ENCODE data around the gene GNA12.

GNA12 gene

DNA sequence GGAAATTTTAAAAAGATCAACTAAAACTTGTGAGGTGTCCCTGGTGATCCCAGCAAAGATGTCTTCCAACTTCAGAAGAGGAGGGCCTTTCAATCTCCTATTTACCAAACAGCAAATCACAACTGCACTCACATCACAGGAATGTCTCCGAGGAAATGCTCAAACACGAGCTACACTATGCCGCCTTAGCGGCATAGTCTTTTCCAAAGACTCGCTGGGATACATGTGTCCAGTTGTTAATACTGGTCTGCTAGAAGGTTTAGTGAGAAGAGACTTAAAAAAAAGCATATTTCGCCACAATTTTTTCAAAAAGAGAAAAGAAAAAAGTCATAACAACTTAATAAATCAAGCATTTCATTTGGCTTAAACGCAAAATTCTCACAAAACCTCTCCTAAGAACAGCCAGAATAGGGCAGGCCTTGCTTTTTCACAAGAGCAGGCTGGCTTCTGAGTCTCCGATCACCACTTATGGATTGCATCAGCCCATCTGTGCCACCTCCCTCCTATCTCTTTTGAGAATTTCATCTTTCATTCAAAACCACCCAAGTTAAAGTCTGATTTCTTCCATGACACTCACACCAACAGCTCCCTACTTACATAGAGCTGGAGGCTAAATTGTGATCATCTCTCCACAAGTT, 66.1 kb downstream of the GNA12 start:
- DNase-seq (ENCODE audit: low read depth): no peak

DNA sequence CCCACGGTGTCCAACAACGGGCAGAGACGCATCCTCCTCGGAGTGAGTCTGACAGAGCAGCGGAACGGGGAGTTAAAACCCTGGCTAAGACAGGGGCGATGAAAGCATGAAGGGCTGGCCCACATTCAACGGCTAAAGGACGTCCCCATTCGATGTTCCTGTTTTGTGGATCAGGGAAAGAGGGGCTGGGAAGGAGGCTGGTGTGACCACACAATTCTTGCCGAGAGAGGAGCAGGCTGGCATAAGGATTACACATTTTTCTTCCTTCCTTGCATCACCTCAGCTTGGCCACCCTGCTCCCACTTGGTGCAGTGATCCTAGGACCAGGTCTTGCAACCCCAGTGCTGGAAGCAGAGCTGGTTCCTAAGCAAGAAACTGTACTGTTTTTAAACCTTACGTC, 67.7 kb downstream of the GNA12 start:
- no peak for DNase-seq (ENCODE audit: low read depth)

DNA sequence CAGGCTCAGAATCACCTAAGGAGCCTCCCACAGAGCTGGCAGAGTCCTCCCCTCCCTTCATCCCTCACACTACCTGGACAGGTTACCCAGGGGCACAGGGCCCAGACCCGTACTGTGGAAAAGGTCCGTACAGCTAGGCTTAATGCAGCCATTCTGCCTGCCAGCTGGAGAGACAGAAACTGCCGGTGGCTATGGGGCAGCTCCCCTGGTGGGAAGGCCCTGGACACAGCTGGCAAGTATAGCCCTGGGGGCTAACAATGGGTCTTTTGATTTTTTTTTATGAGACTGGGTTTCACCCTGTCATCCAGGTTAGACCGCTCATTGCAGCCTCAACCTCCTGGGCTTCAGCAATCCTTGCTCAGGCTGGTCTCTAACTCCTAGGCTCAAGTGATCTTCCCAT, 68.3 kb downstream of the GNA12 start:
- DNase-seq (ENCODE audit: low read depth): no peak

DNA sequence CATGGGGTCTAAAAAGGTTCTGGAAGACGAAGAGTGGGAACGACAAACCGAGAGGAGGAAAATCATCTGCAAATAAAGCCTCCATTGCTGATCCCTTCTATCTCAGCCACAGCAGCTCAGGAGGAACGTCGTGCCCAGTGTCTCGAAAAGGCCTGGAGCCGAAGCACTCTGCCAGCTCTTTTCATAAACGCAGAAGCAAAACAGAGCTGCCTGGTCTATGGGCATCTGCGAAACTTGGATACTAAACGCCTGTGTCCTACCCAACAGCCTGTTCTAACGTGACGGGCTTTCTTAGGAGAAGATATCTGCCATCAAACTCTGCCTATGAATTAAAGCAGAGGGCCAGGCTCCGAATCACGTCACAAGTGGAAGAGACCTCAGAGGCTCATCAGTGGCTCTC, 68.7 kb downstream of the GNA12 start:
- no peak for DNase-seq (ENCODE audit: low read depth)

DNA sequence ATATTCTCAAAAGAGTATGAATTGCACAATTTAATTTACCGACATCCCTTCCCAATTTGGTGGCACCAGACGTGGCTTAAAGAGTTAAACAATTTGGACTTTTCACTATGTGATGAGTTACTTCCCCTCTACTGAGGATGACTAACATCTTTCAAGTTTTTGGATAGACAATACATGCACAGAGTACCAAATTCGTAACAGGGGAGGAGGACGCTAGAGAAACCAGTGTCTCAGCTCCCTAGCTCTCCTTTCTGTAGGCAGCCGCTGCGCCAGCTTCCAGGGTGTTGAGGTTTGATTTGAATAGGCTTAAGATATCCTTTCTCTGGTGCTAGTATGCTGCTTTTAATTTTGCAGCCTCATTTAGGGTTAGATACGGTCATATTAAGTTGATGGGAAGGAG, 69.2 kb downstream of the GNA12 start:
- no peak for DNase-seq (ENCODE audit: low read depth)

DNA sequence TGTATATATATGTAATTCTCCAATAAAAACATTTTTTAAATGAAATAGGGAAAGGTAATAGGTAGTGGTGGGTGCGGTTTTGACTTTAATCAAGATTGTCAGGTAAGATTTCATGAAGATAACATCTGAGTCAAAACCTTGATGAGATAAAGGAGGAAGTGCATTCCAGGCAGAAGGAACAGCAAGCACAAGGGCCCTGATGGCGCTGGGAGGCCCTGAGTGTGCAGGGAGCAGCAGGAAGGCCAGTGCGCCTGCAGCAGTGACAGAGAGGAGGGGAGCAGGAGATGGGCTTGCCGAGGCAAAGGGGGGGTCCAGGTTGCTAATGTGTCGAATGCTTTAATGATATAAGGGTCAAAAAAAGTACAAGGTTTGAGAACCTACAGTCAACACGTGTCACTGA, 69.8 kb downstream of the GNA12 start:
- no peak for DNase-seq (ENCODE audit: low read depth)

DNA sequence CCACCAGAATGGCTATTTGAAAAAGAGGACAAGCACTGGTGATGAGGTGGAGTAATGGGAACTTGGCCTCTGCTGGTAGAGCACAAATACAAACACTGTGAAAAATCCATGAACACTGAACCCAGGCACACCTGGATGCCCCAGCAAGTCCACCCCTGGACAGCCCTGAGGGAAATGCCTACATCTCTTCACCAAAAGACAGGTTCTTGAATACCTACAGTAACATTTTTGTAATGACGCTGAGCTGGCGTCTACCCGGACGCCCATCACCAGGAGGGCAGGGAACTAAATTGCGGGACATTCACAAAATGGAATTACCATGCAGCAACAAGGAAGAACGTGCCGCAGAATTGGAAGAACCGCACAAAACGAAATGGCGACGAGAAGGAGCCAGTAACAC, 70.5 kb downstream of the GNA12 start:
- DNase-seq (ENCODE audit: low read depth): no peak

DNA sequence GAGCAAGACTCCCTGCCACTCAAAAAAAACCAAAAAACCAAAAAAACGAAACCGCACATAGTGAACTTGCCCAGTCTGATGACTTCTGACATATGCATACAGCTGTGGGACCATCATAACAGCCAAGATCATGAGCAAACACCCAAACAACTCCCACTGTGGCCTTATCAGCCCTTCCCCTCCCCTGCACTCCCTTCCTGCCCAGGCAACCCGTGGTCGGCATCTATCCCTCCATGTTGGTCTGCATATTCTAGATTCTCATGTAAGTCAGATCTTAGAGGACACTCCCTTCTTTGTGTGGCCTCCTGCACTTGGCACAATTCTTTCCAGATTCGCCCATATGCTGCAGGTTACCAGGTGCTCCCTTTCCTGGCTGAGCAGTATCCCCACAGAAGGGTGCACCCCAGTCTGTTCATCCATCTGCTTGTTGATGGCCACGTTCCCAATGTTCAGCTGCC, 72.8 kb downstream of the GNA12 start:
- DNase-seq (ENCODE audit: low read depth): no peak

DNA sequence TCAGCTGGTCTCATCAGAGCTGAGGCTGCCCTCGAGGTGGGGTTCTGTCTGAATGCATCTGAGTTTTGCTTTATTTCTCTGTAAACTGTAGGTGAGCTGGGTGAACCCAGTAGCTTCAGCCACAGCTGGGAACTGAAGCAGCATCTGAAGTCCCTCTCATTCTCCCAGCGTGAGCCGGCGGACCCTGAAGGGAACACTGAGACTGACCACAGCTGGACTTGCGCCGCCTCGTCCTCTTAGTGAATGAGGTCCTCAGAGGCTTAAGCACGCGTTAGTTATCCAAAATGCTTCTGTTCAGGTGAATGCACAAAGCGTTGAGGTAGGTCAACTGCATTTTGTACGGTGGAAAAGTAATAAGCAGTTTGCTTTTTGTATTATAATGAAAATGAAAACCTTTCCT, 79.5 kb downstream of the GNA12 start:
- no peak for DNase-seq (ENCODE audit: low read depth)

DNA sequence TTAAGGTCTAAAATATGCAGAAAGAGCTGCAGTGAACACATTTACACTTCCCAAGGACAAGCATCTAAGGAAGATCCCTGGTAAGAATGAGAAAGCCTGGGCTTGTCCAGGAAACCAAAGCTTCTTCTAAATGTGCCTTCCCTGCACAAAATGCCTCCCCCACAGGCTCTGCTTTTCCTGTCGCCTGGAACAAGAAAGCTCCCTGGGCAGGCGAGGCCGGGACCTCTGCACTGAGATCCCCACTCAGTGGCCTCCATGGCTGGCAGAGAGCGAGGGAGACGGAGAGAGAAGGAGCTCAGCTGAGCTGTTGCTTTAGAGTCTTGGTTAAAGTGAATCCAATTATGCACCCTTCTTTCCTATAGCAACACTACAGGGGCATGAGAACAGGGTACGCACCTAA, 80.5 kb downstream of the GNA12 start:
- no peak for DNase-seq (ENCODE audit: low read depth)

DNA sequence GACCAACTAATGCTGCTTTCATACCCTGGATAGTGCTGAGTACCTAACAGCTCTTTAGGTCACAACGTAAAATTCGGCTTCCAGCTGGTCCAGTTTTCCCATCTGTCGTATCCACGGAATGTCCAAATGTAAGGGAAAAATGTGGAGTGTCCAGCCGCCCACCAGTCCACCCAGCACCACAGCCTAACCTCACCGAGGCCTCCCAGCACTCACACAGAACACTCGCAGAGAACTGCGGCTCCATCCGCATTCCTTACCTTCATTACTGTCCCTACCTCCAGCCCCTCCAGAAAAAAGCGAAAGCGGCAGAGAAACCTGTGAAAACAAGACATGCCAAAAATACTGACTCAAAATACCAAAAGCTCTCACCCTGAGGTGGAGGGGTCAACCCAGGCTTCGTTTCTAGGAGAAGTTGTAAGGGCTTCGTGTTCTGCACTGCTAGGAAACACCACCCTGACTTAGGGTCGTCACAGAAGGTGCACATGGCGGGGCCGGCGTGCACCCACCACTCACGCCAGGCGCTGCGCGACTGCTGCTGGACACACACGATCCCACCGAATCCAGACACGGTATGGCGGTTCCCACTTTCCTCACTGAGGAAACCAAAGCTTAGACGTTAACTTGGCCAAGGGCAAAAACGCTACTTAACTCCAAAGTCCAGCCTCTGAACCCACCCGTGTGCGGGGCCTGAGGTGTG, 82.2 kb downstream of the GNA12 start:
- DNase-seq (ENCODE audit: low read depth): no peak

DNA sequence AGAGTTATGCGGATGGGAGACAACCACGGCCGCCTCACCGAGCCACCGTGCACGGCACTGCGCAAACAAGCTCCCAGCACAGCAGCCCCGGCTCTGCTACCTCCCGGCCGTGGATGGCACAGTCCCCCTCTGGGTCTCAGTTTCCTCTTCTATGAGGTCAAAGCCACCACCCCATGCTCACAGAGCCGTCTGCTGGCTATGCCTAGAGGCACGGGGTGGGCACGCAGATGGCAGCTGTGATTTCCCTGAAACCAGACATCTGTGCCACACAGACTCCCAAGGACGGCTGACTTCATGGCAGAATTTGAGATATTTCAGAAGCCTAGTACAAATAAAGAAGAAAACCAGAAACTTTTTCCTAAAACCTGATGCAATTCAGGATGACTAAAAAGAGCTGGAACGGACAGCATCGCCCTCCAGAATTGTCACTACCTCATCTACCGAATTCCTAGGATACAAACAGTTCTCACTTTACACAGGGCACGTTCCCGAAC, 82.9 kb downstream of the GNA12 start:
- no peak for DNase-seq (ENCODE audit: low read depth)

DNA sequence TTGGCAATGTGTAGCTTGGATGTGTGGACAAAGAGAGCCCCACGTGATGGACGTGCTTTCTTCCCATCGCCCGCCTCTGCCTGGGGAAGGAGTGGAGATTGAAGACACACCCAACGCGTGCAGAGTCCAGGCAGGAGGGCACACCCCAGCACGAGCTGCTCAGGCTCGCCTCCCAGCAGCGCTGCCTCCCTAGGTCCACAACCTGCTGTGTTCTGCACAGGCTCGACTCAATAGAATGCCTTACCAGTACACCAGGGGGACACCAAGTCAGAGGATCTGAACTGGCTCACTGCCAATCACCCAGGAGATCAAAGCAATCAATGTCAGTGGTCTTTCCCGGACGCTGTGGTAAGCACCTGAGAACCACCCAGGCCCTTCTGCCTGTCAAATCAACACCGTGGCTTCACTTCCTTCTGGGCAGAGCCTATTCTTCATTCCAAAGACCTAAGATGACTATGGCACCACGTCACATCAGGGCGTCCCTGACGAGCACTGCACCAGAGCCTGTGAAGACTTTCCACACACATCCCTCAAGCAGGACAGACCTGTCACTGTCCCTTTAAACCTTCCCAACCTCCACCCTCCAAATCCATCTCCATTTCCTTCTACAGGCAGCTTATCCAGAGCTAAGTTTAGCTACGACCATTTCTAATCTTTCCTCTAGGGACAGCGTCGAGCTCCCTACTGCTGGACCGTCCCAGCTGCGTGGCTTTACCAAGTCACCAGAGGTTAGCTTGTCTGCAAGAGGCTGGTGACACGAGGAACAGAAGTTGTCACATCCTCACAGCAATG, 83.8 kb downstream of the GNA12 start:
- DNase-seq (ENCODE audit: low read depth): no peak

DNA sequence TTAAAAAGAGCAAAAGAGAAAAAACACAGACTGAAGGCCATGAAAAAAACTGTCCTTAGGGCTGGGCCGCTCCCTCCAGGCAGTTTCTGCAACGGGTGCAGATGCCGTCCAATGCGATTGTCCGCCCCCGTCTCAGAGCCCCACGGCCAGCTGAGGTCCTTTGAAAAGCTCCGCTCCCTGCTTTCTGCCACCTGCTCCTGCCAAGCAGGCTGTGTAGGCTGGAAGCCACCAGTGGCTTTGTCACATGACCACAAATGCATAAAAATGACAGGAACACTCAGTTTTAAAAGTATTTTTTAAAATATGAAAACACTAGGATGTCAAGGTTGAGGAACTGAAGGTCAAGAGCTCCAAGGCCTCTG, 84.4 kb downstream of the GNA12 start:
- no peak for DNase-seq (ENCODE audit: low read depth)

DNA sequence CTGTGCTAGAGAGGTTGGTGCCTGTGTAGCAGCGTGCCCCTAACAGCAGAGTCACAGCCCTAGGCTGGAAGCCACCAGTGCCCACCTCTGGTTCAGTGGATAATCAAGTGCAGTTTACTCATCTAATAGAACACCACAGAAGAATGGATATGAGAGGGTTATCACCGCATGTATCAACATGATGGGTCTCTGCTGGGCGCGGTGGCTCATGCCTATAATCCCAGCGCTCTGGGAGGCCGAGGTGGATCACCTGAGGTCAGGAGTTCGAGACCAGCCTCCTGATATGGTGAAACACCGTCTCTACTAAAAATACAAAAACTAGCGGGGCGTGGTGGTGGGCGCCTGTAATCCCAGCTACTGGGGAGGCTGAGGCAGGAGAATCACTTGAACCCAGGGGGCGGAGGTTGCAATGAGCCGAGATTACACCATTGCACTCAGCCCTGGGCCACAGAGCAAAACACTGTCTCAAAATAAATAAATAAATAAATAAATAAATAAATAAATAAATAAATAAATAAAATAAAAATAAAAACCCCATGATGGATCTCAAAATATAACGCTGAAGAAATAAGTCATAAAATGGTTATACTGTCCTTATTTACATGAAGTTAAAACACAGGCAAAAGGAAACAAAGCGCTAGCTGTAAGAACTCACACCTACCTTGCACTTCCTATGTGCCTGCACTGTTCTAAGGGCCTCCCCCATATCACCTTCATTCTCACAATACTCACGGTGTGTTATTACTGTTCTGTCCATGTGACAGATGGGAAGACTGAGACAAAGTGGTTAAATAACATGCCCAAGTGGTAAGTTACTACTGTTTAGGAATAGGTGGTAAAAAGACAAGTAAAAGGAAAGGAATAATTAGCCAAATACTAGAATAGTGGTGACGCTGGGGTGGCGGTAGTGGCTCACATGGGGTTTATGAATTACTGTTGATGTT, 85.2 kb downstream of the GNA12 start:
- no peak for DNase-seq (ENCODE audit: low read depth)

DNA sequence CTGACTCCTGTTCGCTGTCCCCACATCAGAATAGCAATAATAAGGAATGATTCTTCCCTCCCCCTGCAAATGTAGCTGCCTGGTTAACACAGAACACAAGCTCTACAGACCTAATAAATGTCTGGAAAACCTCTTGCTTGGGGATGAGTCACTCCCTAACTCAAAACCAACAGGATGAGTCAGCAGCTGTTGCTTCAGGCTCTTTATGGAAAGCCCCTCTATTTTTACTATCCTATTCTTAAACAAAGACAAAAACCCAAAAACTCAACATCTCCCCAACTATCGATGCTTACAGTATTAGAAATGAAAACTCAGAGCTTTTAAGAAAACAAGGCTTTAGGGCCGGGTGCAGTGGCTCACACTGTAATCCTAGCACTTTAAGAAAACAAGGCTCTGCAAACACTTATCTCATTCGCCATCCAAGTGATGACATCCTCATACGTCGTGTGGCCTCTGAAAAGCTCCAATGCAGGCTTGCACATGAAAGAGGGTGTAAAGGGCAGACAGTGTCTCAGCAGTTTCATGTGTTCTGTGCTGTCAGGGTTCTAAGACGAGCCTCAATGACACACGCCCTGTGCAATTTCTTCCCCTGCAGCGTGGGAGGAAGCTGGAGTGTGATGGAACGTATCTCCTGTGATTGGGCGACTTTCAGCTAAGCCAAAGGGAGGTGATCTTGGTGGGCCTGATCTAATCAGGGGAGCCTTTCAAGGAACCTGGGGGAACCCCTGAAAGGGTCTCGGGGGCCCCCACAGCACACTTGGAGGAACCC, 86.0 kb downstream of the GNA12 start:
- DNase-seq (ENCODE audit: low read depth): peak; percentile 48

DNA sequence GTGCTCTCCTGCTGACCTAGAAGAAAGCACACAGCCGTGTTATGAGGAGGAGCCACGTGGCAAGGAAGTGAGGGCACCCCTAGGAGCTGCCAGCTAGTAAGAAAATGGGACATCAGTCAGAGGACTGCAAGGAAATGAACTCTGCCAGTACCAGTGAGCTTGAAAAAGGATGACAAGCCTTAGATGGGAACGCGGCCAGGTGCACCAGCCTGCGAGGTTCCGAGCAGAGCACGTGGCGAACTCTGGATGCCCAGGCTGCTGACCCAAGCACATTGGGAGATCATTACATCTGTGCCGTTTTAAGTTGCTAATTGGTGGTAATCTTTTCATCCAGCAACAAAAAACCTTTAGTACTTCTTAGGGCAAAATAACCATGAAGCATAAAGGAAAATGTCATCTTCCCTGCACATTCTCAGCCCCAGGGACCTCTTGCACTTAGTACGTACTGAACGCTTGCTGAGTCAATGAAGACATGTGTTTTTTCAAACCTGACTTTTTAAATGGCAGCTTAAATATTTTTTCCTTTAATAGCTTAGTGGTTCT, 86.7 kb downstream of the GNA12 start:
- DNase-seq (ENCODE audit: low read depth): no peak

DNA sequence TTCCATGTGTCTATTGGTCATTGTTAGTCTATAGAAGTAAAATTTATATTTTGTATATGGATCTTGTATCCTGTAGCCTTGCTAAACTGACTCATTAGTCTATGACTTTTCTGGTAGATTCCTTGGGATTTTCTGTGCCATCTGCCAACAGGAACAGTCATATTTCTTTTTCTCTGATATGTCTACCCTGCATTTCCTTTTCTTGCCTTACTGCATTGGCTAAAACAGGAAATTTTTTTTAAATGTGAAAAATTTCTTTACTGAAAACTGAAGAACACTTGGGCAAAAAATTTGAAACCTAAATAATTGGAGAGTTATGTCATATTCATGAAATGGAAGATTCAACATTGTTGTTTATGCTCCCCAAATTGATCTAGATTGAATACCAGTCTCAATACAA, 88.6 kb downstream of the GNA12 start:
- DNase-seq (ENCODE audit: low read depth): no peak

DNA sequence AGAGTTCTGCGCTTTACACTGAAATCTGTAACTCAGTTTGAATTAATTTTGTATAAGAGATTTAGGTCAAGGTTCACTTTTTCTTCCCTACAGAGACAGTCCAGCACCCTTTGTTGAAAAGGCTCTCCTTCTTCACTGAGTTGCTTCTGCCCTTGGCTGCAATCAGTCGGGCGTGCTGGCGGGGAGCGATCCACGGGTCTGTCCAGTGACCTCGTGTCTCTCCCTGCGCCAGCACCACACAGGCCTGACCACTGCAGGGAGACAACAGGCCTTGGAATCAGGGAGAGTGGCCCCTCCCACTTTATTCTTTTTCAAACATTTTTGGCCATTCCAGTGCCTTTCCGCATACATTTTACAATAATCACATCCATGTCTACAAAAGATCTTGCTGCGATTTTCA, 89.2 kb downstream of the GNA12 start:
- DNase-seq (ENCODE audit: low read depth): no peak

DNA sequence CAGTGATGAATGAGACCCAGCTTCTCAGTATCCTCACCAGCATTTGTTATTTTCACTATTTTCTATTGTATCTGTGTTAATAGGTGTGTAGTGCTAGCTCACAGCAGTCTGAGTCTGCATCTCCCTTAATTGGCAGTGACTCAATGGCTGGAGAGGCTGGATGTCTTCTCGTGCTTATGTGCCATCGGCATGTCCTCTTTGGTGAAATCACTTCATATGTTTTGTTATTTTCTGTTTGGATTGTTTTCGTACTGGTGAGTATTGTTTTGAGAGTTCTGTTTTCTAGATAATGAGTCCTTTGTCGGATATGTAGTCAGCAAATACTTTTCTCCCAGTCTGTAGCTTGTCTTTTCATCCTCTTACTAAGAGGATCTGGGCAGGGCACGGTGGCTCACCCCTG, 90.0 kb downstream of the GNA12 start:
- no peak for DNase-seq (ENCODE audit: low read depth)

DNA sequence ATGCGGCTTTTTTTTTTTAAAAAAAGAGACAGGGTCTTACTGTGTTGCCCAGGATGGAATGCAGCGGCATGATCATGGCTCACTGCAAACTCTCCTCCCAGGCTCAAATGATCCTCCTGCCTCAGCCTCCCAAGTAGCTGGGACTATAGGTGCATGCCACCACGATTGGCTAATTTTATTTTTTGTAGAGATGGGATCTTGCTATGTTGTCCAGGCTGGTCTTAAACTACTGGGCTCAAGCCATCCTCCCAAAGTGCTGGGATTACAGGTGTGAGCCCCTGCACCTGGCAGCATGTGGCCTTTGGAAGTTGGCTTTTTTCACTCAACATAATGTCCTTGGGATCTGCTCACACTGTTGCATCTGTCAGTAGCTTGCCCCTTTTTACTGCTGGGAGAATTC, 91.0 kb downstream of the GNA12 start:
- DNase-seq (ENCODE audit: low read depth): no peak

Data from stimulated activated CD8-positive, alpha-beta memory T cell treated with anti-CD3 and anti-CD28 coated beads, Interleukin-4, amount 100 ng/mL, for 24 hours (primary cell).